Spinal cord (tissue), 10 donors: Measurements from ENCODE around the gene CCDC86. TPM values are rescaled to one million over a fixed set of nuclear protein-coding genes. Genes with fewer than 3 reads are reported as not detected.

Experiments
- DNase-seq, 6 donors: peaks; one replicate each; pipeline versions ENCODE4 v3.0.0 to v3.0.0-alpha.2; 2013 to 2015; ENCODE audit warnings: low spot score in 6 of 6, low read depth in 4 of 6
- H3K27ac ChIP-seq: one replicate; pipeline ENCODE4 v1.5.1; 2013; ENCODE audit warnings: low read depth, low read length, control low read depth
- H3K27me3 ChIP-seq: one replicate; pipeline ENCODE4 v1.6.1; 2013; ENCODE audit warnings: low read length; ENCODE audit not compliant: control insufficient read depth, insufficient read depth
- H3K36me3 ChIP-seq: one replicate; pipeline ENCODE4 v1.6.1; 2013; ENCODE audit warnings: low read length; ENCODE audit not compliant: control insufficient read depth, insufficient read depth
- H3K4me1 ChIP-seq: one replicate; pipeline ENCODE4 v1.6.1; 2013; ENCODE audit warnings: low read length; ENCODE audit not compliant: control insufficient read depth, insufficient read depth
- H3K4me3 ChIP-seq: one replicate; pipeline ENCODE4 v1.5.1; 2013; ENCODE audit warnings: low read depth, low read length, control low read depth
- H3K9me3 ChIP-seq: one replicate; pipeline ENCODE4 v1.6.1; 2013; ENCODE audit warnings: low read length; ENCODE audit not compliant: control insufficient read depth, insufficient read depth
- WGBS: methylation state at CpG from one replicate; pipeline ENCODE4 v1.1.5; 2013; ENCODE audit warnings: missing lambda C conversion rate; ENCODE audit not compliant: insufficient coverage; 5-methylcytosine and 5-hydroxymethylcytosine counted together
- polyA plus RNA-seq, 2 donors: library from polyadenylated mRNA; unstranded; fragments of 120-200 nt; gene quantifications; one replicate each; pipeline ENCODE4 v1.2.1, GENCODE V29; 2013; ENCODE audit not compliant: insufficient read length in 2 of 2
- total RNA-seq, 2 donors: library from RNA; depleted of rRNA in 1 of 2; stranded (reverse); fragments of 120-200 nt in 1 of 2; fragments of >200 nt in 1 of 2; gene quantifications; one replicate each; pipeline versions ENCODE4 v1.2.3 to v1.2.4, GENCODE V29; 2013 to 2014
- donor health status: healthy.

CCDC86 gene
- total and polyA plus RNA-seq, 4 donors, result 6.5 to 19.8 (median 14.4) TPM

DNA sequence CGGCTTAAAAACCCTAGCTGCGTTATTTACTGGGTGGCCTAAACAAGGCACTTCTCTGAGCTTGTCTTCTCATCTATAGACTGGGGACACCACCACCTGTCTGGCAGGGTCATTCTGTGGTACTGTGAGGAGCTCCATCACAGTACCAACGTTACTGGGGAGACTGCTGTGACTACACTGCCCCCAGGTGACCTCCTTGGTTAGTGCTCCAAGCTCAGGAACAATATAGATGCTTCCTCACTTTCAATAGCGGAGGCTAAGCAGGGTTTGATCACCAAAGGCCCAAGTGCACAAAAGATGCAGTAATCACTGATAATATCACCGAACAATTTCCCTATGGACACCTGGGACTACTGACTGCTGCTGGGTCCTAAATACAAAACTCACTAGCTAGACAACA lies 45.6 kb downstream of the CCDC86 start:
- H3K4me1 ChIP-seq, result no peaks in the 10 kb centered on the region
- no peak overlapping the region for H3K4me3 ChIP-seq
- DNase-seq, result peak in 2 of 6 donors; percentile 48 to 55
- WGBS, result 61% methylated on average over 5 of the region's 5 CpGs
- H3K27me3 ChIP-seq, result no peaks in the 10 kb centered on the region
- H3K27ac ChIP-seq, result no peak overlapping the region
- H3K9me3 ChIP-seq, result no peaks in the 10 kb centered on the region
- H3K36me3 ChIP-seq, result peaks cover 18% of the 10 kb centered on the region

DNA sequence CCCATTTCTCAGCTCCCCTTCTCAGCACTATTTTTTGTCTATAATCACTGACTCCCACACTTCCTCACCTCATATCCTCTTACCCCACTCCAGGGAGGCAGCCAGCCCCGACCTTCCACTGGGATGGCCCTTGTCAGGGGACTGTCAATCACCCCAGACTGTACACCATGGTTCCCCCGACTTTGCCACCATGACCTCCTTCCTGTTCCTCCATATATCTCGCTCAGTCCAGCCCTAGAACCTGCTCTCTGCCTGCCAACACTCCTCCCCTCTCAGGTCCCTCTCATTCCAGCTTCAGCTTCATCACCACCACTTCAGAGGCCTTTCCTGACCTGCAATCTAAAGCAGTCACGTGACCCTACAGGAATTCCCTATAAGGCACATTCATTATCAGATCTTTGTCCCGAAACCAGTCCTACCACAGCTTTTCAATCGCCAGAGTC lies 48.0 kb downstream of the CCDC86 start:
- Histone ChIP-seq H3K27ac (no peak overlapping the region), H3K4me1 (no peaks in the 10 kb centered on the region), H3K4me3 (no peak overlapping the region), H3K36me3 (peaks cover 30% of the 10 kb centered on the region), H3K27me3 (no peaks in the 10 kb centered on the region), H3K9me3 (no peaks in the 10 kb centered on the region)
- 92% methylated on average over 6 of the region's 6 CpGs for WGBS
- no peak for DNase-seq

DNA sequence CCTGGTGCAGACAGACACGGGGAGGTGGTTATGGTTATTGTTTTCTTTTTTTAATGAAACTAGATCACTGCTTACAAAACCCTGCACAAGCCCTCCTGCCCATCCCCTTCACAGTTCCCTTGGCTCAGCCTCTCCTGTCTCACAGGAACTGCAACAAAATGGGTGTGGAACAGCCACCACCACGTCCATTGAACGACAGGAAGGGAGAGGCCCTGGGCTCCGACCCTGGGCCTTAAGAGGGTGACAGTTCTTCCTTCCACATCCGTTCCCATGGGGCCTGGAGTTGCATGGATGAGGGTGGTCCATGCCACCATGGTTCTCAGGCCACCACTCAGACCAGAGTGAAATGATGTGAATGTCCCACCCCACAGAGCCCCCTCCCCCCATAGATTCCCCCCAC lies 48.8 kb downstream of the CCDC86 start:
- Histone ChIP-seq H3K27me3 (no peaks in the 10 kb centered on the region), H3K36me3 (peaks cover 34% of the 10 kb centered on the region), H3K27ac (no peak overlapping the region), H3K4me3 (no peak overlapping the region), H3K4me1 (no peaks in the 10 kb centered on the region), H3K9me3 (no peaks in the 10 kb centered on the region)
- DNase-seq, result no peak
- WGBS, result 86% methylated on average over 3 of the region's 5 CpGs

DNA sequence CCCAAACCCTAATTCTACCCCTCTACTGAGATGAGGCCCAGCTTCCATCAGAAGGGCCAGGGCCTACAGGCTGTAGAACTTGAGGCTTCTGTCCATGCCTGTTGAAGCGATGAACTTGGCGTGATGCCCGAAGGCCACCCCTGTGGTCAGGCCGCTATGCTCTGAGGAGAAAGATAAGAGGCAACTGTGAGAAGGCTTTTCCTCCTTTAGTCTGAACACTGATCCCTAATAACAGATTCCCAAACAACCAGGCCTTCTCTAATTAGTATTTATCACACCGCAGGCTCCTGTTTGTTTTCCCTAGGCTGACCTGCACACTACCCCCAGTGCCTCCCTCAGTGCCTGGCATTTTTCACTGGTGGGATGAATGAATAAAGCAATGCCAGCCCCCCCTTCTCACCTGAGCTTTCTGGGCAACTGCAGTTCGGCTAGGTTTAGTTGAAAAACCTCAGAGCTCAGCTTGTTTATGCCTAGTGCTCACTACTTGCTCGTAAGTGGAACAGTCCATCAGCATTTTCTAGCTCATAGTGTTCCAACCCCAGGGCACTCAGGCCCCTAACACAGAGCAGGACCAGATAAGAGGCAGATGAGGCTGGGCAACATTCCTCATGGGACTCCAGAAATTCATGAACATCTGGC lies 49.3 kb downstream of the CCDC86 start:
- Histone ChIP-seq H3K36me3 (peaks cover 36% of the 10 kb centered on the region), H3K4me1 (no peaks in the 10 kb centered on the region), H3K4me3 (no peak overlapping the region), H3K27me3 (no peaks in the 10 kb centered on the region), H3K9me3 (no peaks in the 10 kb centered on the region), H3K27ac (no peak overlapping the region)
- DNase-seq, result no peak
- WGBS, result 89% methylated on average over 2 of the region's 7 CpGs

DNA sequence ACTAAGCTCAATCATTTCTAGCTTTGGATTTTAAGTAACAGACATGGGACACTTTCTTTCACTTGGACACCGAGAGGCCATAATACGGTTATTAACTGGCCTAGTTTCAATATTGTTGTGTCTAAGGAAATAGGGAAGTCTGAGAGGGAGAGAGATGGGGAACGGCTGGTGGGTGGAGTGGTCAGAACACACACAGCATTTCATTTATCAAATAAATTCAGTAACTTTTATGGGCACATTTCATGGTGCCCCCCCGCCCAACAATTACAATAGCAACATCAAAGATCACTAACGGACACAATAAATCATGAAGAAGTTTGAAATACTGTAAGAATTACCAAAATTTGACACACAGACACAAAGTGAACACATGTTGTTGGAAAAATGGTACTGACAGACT lies 53.8 kb downstream of the CCDC86 start:
- Histone ChIP-seq H3K36me3 (peaks cover 47% of the 10 kb centered on the region), H3K4me3 (no peak overlapping the region)
- no CpG with 5 or more reads among the region's 5 CpGs for WGBS

DNA sequence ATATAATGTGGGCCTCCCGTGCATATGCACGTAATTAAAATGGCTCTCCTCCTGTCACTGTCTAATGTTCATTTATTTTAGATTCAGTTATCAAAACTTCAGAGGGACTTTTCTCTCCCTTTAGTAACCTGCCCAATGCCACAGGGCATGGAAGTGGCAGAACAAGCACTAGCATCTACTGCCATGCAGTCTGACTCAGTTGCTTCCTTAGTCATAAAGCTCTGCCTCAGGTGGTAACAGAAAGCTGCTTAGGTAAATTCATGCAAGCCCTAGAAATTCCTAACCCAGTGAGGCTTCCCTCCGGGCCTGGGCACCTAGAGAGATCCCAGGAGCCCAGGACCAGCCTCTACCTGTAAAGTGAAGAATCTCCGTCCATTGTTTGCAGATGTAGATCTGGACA lies 55.6 kb downstream of the CCDC86 start:
- Histone ChIP-seq H3K4me1 (no peaks in the 10 kb centered on the region), H3K36me3 (peaks cover 55% of the 10 kb centered on the region)
- 90% methylated on average over 2 of the region's 4 CpGs for WGBS

More for the DNA sequence above, 53.8 kb downstream of the CCDC86 start:
- no peaks in the 10 kb centered on the region for H3K27me3 ChIP-seq
- no peak overlapping the region for H3K27ac ChIP-seq
- DNase-seq, result no peak
- no peaks in the 10 kb centered on the region for H3K4me1 ChIP-seq
- no peaks in the 10 kb centered on the region for H3K9me3 ChIP-seq

DNA sequence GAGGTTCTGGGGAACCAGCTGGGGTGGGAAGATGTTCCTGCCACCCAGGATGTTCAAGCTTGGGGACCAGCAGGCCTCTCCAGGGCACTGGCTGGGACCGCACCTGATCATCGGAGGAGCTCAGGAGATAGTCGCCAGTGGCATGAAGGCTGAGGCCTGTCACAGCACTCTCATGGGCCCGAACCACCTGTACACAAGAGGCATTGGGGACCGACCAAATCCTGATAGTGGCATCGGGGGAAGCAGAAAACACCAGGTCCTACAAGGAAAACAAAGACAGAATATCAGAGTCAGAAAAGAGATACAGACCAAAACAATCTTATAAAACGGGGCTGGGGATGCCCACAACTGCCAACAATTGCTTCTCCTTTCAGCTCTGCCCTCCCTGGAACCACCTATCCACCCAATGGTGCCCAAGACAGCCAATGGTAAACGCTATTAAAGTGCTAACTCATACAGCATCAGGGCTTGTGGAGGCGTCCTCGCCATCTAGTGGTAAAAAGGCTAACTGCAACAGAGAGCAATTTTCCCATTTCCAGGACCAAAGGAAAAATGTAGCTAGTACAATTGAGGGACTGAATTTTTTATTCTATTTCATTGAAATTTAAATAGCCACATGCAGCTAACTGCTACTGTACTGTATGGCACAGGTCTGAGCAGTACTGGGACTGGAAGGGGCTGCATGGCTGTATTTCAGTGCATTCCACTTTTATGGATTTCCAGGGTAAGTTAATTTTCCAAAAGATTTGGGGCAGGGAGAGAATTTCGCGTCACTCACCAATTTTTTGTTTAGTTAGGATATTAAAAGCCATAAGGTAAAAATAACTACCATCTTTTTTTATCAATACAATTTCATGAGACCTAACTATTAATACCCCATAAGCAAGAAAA lies 57.4 kb downstream of the CCDC86 start:
- peaks cover 54% of the 10 kb centered on the region for H3K36me3 ChIP-seq
- WGBS, result 70% methylated on average over 8 of the region's 12 CpGs
- H3K27me3 ChIP-seq, result no peaks in the 10 kb centered on the region
- H3K4me3 ChIP-seq, result no peak overlapping the region
- no peaks in the 10 kb centered on the region for H3K9me3 ChIP-seq
- DNase-seq, result peak in 3 of 6 donors; percentile 60 to 89 (median 82)
- no peak overlapping the region for H3K27ac ChIP-seq
- no peaks in the 10 kb centered on the region for H3K4me1 ChIP-seq

More for the DNA sequence above, 55.6 kb downstream of the CCDC86 start:
- no peak overlapping the region for H3K27ac ChIP-seq
- no peaks in the 10 kb centered on the region for H3K9me3 ChIP-seq
- no peaks in the 10 kb centered on the region for H3K27me3 ChIP-seq
- DNase-seq, result no peak
- no peak overlapping the region for H3K4me3 ChIP-seq

DNA sequence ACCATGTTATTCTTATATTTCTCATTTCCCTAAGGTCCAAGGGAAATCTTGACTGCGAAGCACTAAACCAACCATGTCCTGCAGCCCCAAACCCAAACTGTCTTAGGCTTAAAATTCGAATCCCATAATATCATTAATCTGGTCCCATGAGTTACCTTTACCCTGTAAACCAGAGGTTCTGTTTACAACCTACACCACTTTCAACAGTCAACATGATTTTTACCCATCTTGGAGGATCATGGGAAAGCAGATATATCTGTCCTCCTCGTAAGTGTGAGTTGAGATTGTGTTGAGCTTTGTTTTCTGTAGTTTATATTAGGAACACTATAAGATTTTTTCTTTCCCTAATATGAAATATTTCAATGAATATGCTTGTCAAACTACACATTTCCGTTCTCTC lies 58.1 kb downstream of the CCDC86 start:
- H3K36me3 ChIP-seq, result peaks cover 53% of the 10 kb centered on the region

More for the DNA sequence above, 58.1 kb downstream of the CCDC86 start:
- no peak for DNase-seq
- Histone ChIP-seq H3K27me3 (no peaks in the 10 kb centered on the region), H3K4me1 (no peaks in the 10 kb centered on the region), H3K27ac (no peak overlapping the region), H3K9me3 (no peaks in the 10 kb centered on the region), H3K4me3 (no peak overlapping the region)
- no CpG with 5 or more reads among the region's 4 CpGs for WGBS
